Pons (tissue), 1 donor: ENCODE data around the gene RAMP3.

Experiments
- DNase-seq: peaks from one replicate; pipeline ENCODE4 v3.0.0-alpha.2; 2016; ENCODE audit warnings: low spot score

Gene RAMP3

DNA sequence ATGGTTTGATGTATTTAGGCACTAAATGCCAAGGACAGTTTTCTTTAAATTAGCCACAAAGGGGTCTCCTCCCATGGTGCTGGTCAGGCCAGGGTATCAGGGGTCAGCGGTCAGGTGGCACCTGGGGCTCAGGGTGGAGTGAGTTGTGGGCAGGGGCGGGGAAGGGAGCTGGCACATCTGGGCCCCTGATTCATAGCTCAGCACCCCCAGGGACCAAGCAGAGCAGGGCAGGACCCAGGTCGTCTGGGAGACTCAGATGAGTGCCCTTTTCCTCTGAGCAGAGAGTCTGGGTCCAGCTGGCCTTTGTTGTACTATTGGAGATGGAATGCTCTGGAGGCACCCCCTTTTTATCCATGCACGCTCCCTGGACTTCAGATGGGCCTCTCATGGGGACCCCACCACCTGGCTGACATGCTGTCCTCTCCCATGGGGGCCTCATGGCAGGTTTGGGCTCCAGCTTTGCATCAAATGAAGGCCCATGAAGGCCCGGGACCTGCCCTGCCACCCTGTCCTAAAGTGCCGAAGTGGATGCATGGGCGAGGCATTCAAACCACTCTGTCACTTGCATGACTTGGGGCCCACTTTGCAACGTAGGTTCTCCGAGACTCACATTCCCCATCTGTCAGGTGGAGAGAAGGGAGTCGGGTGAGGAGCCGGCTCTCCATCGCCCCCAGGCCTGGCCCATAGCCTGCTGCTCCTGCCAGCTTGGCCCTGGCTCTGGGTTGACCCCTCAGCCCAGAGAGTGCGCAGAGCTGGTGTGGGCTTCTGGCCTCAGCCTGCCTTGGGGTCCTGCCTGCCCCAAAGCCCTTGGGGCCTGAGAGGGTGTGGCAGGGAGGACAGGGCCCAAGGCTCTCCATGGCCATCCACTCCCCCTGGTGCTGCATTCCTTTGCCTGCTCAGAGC is 66.4 kb downstream of the RAMP3 start:
- DNase-seq = no peak

- no peak for DNase-seq
These were observed 67.2 kb downstream of the RAMP3 start for GRCh38 chr7:45224832-45225231.

DNA sequence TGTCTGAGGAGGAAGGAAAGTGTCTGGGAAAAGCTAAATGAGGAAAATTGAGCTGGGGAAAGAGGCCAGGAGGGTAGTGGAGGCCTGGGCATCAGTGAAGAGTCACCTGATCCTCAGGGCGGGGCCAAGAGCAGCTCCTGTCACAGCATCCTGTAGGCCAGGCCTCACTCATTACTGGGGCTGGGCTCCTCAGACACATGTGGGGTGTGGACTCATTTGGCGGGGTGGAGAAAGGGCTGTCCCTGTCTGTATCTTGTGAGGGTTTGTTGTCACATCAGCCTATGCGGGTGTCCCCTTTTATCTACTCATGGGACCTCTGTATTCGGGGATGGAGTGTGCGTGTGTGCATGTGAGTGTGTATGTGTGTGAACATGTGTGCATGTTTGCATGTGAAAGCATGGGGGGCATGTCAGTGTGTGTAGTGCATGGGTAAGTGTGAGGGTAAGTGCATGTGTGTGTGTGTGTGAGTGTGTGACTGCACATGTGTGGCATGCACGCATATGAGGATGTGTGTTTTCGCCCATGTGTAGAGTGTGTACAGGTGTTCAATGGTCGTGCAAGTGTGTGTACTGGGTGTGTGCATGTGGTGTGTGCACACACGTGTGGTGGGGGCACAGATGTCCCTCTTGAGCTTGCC is 67.8 kb downstream of the RAMP3 start:
- no peak for DNase-seq

GRCh38 chr7:45225948-45226335 is 68.4 kb downstream of the RAMP3 start:
- DNase-seq = no peak

- no peak for DNase-seq
These were observed 71.7 kb downstream of the RAMP3 start for GRCh38 chr7:45229156-45229920.

- DNase-seq = no peak
These were observed 72.5 kb downstream of the RAMP3 start for GRCh38 chr7:45230083-45230482.

DNA sequence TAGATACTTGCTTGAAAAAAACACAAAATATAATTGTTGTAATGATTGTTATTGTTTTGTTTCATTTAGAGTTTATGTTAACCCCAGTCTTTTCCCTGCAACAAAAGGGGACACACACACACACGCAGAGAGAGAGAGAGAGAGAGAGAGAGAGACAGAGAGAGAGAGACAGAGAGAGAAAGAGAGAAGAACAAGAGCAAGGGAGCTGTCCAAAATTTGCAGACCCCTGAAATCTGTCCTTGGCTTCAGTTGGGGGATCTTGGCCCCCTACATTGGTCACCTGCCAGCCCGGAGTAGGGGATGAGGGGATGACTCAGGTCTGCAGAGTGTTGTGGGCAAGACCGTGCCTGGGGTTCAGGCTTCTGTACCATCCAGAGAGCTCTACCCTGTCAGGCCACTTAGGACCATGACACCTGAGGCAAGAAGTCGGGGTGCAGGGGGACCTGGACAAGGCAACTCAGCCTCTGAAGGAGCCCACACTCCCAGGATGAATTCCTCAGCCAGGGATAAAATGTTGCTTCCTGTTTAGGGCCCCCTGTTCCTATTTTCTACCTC is 73.1 kb downstream of the RAMP3 start:
- no peak for DNase-seq

GRCh38 chr7:45233249-45233775 is 75.7 kb downstream of the RAMP3 start:
- DNase-seq = no peak
